OCI-M2 (cell line): ENCODE measurements around the gene CADPS2.

Source experiments
- DNase-seq: peaks from one replicate; lab custom pipeline; 2025; ENCODE audit not compliant: unreplicated experiment; lab: John Stamatoyannopoulos, UW

The CADPS2 gene

DNA sequence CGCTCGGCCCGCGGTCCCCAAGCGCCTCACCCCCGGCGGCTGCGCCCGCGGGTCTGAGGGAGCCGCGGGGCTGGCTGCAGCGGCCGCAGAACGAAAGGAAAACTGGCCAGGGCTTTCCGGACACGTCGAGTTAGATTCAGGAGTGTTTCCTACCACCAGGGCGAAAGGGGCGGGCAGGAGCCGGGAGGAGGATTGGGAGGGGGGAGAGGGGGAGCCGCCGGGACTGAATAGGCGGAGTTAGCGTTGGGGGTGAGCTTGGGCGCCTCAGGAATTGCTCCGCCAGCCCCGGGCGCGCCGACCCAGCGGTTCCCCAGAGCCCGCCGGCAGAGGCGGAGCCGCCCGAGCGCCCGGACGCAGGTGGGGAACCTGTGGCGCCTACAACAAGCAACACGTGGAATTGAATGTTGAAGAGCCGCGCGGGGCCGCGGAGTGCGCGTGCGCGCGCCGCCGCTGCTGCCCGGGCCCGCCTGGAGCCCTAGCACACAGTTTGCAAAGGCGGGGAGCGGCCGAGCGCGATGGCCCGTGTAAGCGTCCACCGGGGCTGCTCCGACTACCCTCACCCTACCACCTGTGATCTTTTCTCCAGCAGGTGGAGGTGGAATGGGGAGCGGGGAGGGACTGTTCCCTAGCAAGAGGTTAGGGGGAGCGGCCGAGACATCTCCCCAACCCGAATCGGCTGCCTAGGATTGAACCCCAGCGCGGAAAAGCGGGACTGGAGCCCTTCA, at the start of gene CADPS2:
Gene CADPS2, minus strand, starts transcription at position 104 of the 725 bp plus-strand sequence. CDS start 123 bp downstream, outside the sequence.
- peak; percentile 80 for DNase-seq

GRCh38 chr7:122935620-122936019, 49.4 kb upstream of the CADPS2 start:
- no peak for DNase-seq

GRCh38 chr7:122919643-122920181, 33.5 kb upstream of the CADPS2 start:
- DNase-seq = no peak

DNA sequence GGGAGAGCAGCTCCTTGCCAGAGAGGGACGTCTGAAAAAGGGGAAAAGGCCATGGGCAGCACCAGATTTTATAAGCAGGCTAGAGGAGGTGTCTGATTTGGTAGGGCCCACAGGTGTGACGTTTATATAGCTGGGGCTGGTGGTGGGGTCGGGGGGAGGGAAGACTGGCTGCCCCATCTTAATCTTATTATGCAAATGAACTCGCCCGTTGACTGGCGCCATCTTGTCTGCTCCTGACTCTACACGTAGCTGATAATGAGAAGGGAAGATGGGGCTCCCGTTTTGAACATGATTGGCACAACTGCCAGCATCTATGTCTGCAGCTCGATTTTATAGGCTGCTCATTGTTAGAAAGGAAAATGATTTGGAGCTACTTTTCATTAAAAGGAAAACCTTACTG, 28.6 kb upstream of the CADPS2 start:
- DNase-seq = no peak

DNA sequence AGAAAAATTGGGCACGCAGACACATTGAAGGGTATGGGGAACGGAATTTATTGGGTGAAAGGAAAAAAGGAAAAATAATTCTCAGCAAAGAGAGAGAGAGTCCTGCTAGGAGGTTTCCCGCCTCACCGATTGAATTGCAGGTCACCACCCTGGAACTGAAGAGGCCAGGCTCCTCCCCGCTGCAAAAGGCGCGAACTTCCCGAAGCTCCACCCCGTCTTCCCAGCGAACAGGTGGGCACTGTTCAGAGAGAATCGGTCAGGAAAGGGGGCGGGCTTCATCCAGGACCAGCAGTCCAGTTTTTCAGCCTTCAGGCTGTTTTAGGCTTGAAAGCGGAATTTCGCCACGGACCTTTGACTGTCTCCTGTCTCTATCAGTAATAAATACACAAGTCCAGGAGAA, 27.3 kb upstream of the CADPS2 start:
- no peak for DNase-seq

GRCh38 chr7:122902751-122903495, 16.7 kb upstream of the CADPS2 start:
- no peak for DNase-seq

DNA sequence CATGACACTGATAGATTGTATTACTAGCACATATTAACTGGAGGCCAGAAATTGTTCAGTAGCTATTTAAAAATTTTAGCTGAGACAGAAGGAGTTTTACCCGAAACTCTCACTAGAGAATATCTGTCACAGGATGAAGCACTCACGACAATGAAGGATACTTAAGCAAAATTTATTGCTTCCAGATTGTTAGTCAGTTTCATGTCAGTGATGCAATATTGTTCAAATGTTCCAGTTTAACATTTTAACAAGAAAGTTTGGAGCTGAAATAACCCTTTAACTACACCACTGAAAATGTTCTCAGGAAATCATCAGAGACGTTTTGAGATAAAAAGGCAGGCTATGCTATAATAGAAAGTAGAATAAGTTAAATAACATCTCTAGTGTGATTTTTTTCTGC, 15.0 kb upstream of the CADPS2 start:
- DNase-seq = no peak

DNA sequence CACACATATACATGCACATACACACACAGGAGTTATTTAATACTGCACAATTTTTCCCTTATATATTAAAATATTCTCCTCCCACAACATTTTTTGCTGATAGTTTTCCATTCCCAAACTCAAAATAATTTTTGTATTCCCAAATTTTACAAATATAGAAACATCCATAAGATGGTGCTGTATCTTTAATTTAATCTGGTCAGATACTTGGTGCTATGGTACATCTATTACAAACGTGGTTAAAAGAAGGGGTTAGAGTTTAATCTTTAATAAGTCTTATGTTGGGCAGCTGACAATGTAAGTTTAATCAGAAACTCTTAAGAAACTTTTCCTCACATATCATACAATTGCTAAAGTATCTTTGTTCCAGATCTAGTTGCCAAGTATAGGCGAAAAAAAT, 10.2 kb upstream of the CADPS2 start:
- DNase-seq = no peak

- DNase-seq = no peak
These were observed 7.2 kb upstream of the CADPS2 start for GRCh38 chr7:122893486-122893885.

DNA sequence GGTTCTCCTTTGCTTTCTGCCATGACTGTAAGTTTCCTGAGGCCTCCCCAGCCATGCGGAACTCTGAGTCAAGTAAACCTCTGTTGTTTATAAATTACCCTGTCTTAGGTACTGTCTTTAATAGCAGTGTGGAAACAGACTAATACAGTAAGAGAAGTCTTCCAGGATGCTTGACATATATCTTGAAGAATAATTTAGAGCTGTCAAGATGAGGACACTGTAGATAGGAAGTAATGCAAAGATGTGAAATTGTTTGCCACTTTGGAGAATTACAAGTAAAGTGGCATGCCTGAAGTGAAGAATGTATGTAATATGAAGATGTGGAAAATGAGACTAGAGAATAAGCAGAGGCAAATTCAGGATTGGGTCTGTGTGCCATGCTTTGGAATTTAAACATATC, 2.9 kb upstream of the CADPS2 start:
- DNase-seq = no peak

DNA sequence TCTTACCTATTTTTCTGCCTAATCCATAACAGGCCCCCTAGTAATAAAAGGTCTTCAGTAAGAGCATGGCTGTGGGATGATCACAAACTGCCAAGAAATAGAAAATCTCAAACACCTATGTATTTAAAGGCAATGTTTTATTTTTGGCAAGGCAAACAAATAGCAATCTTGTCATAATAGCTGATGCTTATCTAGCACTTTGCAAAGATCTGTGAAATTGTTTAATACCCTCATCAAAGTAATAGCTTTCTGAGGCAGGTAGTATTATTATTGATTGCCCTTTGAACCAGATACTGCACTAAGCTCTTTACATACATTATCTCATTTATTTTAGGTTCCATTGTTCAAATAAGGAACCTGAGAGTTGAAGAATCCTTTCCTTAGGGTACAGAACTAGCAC, 1.6 kb upstream of the CADPS2 start:
- DNase-seq = no peak

- peak; percentile 84 for DNase-seq
These were observed 938 bp upstream of the CADPS2 start for GRCh38 chr7:122887198-122887597.

DNA sequence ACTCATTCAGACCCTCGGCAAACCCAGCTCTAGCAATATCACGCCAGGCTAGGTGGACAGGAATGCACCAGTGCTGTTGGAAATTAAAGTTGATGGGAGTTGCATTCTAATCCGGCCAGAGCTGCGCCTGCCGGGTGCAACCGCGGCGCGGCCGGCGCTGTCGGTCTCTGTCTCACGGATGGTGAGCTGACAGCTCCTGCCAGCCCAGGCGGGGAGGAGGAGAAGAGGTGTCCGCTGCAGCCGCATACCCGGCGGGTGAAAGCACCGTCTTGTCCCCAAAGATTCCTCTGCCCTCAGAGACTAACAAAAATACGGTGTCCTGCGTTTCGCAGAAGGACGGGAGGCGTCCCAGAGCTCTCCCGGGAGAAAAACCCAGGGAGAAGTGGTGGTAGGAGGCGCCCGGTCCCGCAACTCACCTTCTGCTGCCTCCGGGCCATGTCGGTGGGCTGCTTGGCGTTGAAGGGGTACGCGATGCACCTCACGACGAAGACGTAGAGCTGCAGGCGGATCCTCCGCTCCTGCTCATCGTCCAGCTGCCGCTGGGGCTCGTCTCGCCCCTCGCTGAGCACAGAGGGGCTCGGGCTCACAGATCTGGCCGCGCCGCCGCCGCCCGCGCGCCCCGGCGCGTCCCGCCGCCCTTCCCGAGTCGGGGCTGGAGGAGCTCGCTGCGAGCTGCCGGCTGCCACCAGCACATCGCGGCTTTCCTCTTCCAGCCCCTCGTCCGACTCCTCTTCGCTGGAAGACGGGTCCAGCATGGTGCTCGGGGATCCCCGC, 490 bp downstream of the CADPS2 start:
- no peak for DNase-seq

DNA sequence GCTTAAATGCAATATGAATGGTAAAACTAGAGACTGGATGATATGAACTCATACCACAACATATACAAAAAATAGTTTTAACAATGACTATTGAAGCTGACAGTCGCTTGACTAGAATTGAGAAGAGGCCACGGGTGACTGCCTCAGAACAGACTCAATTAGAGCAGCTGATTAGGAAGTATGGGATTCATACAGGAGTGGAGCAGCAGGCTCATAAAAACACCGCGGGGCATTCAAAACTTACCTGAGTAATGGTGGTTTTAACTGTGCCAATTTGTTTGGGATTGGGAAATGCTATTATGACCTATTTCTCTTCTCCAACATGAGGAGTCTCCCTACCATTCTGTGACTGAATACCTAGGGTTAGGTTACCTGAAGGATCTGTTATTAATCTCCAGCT, 2.1 kb downstream of the CADPS2 start:
- DNase-seq = no peak

DNA sequence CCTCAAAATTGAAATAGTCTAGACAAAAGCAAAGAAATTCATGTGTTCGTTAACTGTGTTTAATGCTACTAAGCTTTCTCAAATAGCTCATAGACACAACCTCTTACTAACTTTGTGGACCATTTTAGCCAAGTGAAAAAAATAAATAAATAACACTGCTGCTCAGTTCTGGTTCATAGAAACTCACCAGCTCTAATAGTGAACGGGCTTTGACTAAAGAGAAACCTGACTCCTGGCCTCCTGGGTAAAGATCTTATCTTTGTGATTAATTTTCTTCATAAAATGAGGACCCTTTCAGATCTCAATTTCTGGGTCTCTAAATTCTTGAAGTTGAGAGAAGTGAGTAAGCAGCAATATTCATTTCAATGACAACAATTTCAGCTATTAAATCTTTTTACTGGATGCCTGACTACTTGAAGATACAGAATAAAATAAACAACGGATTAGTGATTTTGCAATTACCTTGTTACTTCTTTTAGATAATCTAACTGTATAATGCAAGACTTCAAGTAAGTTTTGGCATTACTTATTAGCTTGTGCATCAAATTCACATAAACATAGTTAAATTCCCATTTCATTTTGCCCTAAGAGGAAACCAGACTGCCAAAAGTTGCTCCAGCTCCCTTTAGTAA, 3.1 kb downstream of the CADPS2 start:
- DNase-seq = no peak

DNA sequence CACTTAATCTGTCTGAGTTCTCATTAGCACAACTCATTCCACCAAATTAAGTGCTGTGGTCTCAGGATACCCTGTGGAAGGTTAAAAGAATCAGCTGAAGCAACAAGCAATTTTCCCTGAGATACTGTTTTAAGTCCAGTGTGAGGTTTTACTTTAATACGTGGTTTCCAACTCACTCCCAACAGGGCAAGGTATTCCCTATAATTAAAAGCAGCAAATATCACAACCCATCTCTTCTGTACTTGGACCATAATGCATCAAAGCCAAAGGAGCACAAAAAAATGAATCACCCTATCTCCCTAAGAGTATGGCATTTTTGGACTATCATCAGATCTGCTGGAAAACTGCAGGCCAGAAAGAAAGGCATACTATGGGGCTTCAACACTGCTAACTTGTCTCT, 4.9 kb downstream of the CADPS2 start:
- no peak for DNase-seq

DNA sequence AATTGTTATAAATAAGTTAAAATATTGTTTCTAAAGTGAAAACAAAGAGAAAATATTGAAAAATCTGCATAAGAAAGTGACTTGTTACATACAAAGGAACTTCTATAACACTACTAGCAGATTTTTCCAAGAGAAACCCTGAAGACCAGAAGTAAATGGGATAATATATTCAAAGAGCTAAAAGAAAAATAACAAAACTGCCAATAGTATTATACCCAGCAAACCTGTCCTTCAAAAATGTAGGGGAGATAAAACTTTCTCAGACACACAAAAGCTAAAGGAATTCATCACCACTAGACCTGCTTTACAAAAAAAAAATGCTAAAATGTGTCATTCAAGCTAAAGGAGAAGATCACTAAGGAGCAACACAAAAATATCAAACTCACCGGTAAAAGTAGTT, 17.0 kb downstream of the CADPS2 start:
- DNase-seq = no peak

GRCh38 chr7:122867471-122867980, 18.7 kb downstream of the CADPS2 start:
- DNase-seq = no peak

- DNase-seq = no peak
These were observed 21.4 kb downstream of the CADPS2 start for GRCh38 chr7:122864838-122865237.

- DNase-seq = no peak
These were observed 22.2 kb downstream of the CADPS2 start for GRCh38 chr7:122864016-122864415.

GRCh38 chr7:122858320-122858719, 27.9 kb downstream of the CADPS2 start:
- DNase-seq = no peak
